ENCODE results near the gene INTS11. TPM values are rescaled to one million over a fixed set of nuclear protein-coding genes. Genes with fewer than 3 reads are reported as not detected.

The INTS11 gene
- total RNA-seq, 1 experiment from 2014 or later = 254 TPM

GRCh38 chr1:1315435-1315954, 9.0 kb downstream of the INTS11 start:
- intact Hi-C loops (cut with micrococcal nuclease) = no loop called here
- Histone ChIP-seq H2AFZ (ENCODE audit: low read length) (no peak overlapping the region), H3K4me1 (ENCODE audit: insufficient read depth, low read length) (peaks cover 30% of the 10 kb centered on the region), H3K27ac (ENCODE audit: low read length) (no peak overlapping the region), H3K36me3 (ENCODE audit: low read depth, low read length) (peaks cover 54% of the 10 kb centered on the region), H3F3A (ENCODE audit: low read length, unreplicated experiment) (peaks cover 9% of the 10 kb centered on the region), H3K79me2 (ENCODE audit: low read length) (peaks cover 60% of the 10 kb centered on the region), H3K4me2 (ENCODE audit: low read length) (no peak overlapping the region), H3K9me3 (ENCODE audit: low read length) (no peaks in the 10 kb centered on the region), H3K4me3 (ENCODE audit: low read length) (no peak overlapping the region), H3K9ac (ENCODE audit: low read length) (no peak overlapping the region), H3K27me3 (ENCODE audit: low read length) (no peaks in the 10 kb centered on the region), H4K20me1 (ENCODE audit: low read length) (0 out of 2 replicates have a peak, but pooled peaks cover 3% of the 10 kb centered on the region), H3K9me2 (replicated peaks; ENCODE audit: low read length) (no peaks in the 10 kb centered on the region)
- TF ChIP-seq EZH2phosphoT487 (IDR thresholded peaks at IDR 0.05; ENCODE audit: borderline replicate concordance, low read length) (no peak), CTCF (conservative IDR thresholded peaks at IDR 0.05; ENCODE audit: low read depth, low read length) (no peak), EZH2 (IDR thresholded peaks at IDR 0.05; ENCODE audit: low read length, unreplicated experiment) (no peak)
- no TSS peak for BruUV-seq (replicated peaks)
- DNase-seq (no peak), ATAC-seq (no peak)
- ChIA-PET CTCF (no interaction called here), POLR2A (ENCODE audit: unreplicated experiment) (no interaction called here)

DNA sequence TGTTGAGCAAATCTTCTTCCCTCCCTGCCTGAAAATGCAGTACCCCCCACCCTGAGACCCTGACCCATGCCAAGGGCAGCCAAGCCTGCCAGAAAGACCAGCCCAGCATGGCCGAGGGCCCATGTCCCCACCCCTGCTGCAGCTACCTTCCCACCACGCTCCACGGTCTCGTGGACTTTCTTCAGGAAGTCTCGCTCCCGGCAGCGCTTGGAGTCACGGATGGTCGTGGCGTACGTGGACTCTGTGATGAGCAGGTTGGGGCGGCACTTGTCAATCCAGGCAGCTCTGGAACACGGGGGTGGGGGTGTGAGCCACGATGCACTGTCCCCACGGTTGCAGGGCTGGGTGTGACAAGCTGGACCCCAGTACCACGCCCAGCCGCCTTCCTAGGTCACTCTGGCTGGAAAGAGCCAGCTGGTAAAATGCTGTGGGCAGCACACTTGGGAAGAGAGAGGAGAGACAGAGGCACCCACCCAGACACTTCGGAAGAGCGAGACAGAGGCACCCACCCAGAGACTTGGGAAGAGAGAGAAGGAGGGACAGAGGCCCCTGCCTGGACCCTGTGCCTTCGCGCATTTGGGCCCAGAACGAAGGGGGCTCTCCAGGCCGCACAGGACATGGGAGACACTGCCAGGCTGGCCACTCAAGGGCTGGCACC, 9.7 kb downstream of the INTS11 start:
- Histone ChIP-seq H4K20me1 (ENCODE audit: low read length) (peaks cover 7% of the 10 kb centered on the region; the same call in 1 of the 2 replicates), H3K4me2 (ENCODE audit: low read length) (no peak overlapping the region), H3K9ac (ENCODE audit: low read length) (no peak overlapping the region), H3K9me2 (replicated peaks; ENCODE audit: low read length) (no peaks in the 10 kb centered on the region), H3K4me1 (ENCODE audit: insufficient read depth, low read length) (peaks cover 32% of the 10 kb centered on the region), H3K4me3 (ENCODE audit: low read length) (no peak overlapping the region), H3K9me3 (ENCODE audit: low read length) (no peaks in the 10 kb centered on the region), H2AFZ (ENCODE audit: low read length) (no peak overlapping the region), H3K36me3 (ENCODE audit: low read depth, low read length) (peaks cover 48% of the 10 kb centered on the region), H3F3A (ENCODE audit: low read length, unreplicated experiment) (peaks cover 9% of the 10 kb centered on the region), H3K27ac (ENCODE audit: low read length) (no peak overlapping the region), H3K27me3 (ENCODE audit: low read length) (no peaks in the 10 kb centered on the region), H3K79me2 (ENCODE audit: low read length) (peaks cover 60% of the 10 kb centered on the region)
- intact Hi-C loops (cut with micrococcal nuclease) = no loop called here
- TF ChIP-seq EZH2phosphoT487 (IDR thresholded peaks at IDR 0.05; ENCODE audit: borderline replicate concordance, low read length) = no peak
- no peak for TF ChIP-seq CTCF (conservative IDR thresholded peaks at IDR 0.05; ENCODE audit: low read depth, low read length)
- TF ChIP-seq EZH2 (IDR thresholded peaks at IDR 0.05; ENCODE audit: low read length, unreplicated experiment) = no peak
- no TSS peak for BruUV-seq (replicated peaks)
- ChIA-PET CTCF (no interaction called here), POLR2A (ENCODE audit: unreplicated experiment) (no interaction called here)
- no peak for ATAC-seq
- no peak for DNase-seq

- peaks cover 7% of the 10 kb centered on the region; the same call in 1 of the 2 replicates for H4K20me1 ChIP-seq (ENCODE audit: low read length)
- H3K9ac ChIP-seq (ENCODE audit: low read length) = no peak overlapping the region
- H3K27me3 ChIP-seq (ENCODE audit: low read length) = no peaks in the 10 kb centered on the region
- intact Hi-C loops (cut with micrococcal nuclease) = no loop called here
- no peaks in the 10 kb centered on the region for H3K9me3 ChIP-seq (ENCODE audit: low read length)
- no peak overlapping the region for H3K27ac ChIP-seq (ENCODE audit: low read length)
- no peak overlapping the region for H2AFZ ChIP-seq (ENCODE audit: low read length)
- H3K4me1 ChIP-seq (ENCODE audit: insufficient read depth, low read length) = peaks cover 31% of the 10 kb centered on the region
- DNase-seq = no peak
- no peak overlapping the region for H3K4me3 ChIP-seq (ENCODE audit: low read length)
- H3F3A ChIP-seq (ENCODE audit: low read length, unreplicated experiment) = peaks cover 9% of the 10 kb centered on the region
- CTCF ChIA-PET = no interaction called here
- no peak for ATAC-seq
- POLR2A ChIA-PET (ENCODE audit: unreplicated experiment) = no interaction called here
- no peaks in the 10 kb centered on the region for H3K9me2 ChIP-seq (replicated peaks; ENCODE audit: low read length)
- peaks cover 43% of the 10 kb centered on the region for H3K36me3 ChIP-seq (ENCODE audit: low read depth, low read length)
- TF ChIP-seq CTCF (conservative IDR thresholded peaks at IDR 0.05; ENCODE audit: low read depth, low read length) (no peak), EZH2 (IDR thresholded peaks at IDR 0.05; ENCODE audit: low read length, unreplicated experiment) (no peak), EZH2phosphoT487 (IDR thresholded peaks at IDR 0.05; ENCODE audit: borderline replicate concordance, low read length) (no peak)
- H3K4me2 ChIP-seq (ENCODE audit: low read length) = no peak overlapping the region
- peaks cover 60% of the 10 kb centered on the region for H3K79me2 ChIP-seq (ENCODE audit: low read length)
- no TSS peak for BruUV-seq (replicated peaks)
These were observed 10.2 kb downstream of the INTS11 start for GRCh38 chr1:1314237-1314586.

Data from PC-3 (cell line).